ENCODE measurements around the gene NDFIP1. TPM values are rescaled to one million over a fixed set of nuclear protein-coding genes. Genes with fewer than 3 reads are reported as not detected.

The NDFIP1 gene, protein sequence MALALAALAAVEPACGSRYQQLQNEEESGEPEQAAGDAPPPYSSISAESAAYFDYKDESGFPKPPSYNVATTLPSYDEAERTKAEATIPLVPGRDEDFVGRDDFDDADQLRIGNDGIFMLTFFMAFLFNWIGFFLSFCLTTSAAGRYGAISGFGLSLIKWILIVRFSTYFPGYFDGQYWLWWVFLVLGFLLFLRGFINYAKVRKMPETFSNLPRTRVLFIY
- 10 to 100 TPM; 19.1 to 92.2 (median 65.6) TPM for total RNA-seq

DNA sequence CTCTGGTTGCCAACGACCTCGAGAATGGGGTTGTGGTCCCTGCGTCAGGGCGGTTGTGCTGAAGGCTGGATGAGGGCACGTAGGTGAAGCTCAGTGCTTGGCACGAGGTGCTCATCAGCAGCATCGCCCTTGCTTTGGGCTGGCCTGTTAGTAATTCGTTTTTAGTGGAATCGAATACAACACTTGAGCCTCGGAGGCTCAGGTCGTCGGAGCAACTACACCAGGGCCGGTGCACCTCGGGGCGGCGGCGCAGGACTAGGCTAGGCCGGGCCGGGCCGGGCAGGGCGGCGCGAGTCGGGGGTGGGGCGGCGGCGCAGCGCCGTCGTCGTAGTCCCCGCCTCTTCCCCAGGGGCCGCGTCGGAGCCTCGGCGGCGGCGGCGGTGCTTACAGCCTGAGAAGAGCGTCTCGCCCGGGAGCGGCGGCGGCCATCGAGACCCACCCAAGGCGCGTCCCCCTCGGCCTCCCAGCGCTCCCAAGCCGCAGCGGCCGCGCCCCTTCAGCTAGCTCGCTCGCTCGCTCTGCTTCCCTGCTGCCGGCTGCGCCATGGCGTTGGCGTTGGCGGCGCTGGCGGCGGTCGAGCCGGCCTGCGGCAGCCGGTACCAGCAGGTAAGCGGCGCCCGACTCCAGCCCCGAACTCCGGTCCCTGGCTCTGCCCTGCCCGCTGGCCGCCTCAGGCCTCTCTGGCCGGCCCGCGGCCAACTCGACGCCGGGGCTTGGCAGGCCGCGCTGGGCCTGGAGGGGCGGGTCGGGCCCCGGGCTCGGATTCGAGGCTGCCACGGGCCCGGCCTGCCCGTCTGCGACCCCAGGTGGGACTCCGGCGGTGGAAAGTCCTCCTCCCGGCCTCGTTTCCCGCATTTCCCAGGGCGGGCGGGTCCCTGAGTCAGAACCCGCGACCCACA lies at the start of gene NDFIP1:
NDFIP1 (plus strand) TSS at position 348 of the 899 bp plus-strand sequence; CDS start at position 544, 196 bp downstream.
- H3K9me3 ChIP-seq = no peaks in the 10 kb centered on the region
- H3K36me3 ChIP-seq = no peaks in the 10 kb centered on the region
- H3K4me3 ChIP-seq = peak within 1 kb of the TSS; percentile 74 to 90 (median 82)
- H3K4me1 ChIP-seq = peaks cover 7 to 29% (median 17%) of the 10 kb centered on the region in 4 donors
- intact Hi-C loops (cut with DNase I; ENCODE audit: low total_unique reads) = no loop called here
- in situ Hi-C loops (cut with MboI; ENCODE audit: low pct_ligation_motif_present in 1 of 4, low pct_unique_long_range_greater_than_20kb in 1 of 4, low sequenced_read_pairs in 3 of 4) = no loop called here
- DNase-seq = peak; percentile 90
- H3K27me3 ChIP-seq = no peaks in the 10 kb centered on the region
- TF ChIP-seq POLR2AphosphoS5 (IDR thresholded peaks at IDR 0.05) (peak; percentile 85 to 95 (median 92)), POLR2A (IDR thresholded peaks at IDR 0.05) (peak; percentile 85)
- TF ChIP-seq, protein P1, sequence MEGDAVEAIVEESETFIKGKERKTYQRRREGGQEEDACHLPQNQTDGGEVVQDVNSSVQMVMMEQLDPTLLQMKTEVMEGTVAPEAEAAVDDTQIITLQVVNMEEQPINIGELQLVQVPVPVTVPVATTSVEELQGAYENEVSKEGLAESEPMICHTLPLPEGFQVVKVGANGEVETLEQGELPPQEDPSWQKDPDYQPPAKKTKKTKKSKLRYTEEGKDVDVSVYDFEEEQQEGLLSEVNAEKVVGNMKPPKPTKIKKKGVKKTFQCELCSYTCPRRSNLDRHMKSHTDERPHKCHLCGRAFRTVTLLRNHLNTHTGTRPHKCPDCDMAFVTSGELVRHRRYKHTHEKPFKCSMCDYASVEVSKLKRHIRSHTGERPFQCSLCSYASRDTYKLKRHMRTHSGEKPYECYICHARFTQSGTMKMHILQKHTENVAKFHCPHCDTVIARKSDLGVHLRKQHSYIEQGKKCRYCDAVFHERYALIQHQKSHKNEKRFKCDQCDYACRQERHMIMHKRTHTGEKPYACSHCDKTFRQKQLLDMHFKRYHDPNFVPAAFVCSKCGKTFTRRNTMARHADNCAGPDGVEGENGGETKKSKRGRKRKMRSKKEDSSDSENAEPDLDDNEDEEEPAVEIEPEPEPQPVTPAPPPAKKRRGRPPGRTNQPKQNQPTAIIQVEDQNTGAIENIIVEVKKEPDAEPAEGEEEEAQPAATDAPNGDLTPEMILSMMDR (IDR thresholded peaks at IDR 0.05) = no peak
- peak within 1 kb of the TSS; percentile 96 to 99 (median 98) for H3K27ac ChIP-seq
- WGBS, 2 donors (ENCODE audit: low coverage in 1 of 2) = 4 to 13% methylated on average over 8 to 44 of the region's 103 CpGs

DNA sequence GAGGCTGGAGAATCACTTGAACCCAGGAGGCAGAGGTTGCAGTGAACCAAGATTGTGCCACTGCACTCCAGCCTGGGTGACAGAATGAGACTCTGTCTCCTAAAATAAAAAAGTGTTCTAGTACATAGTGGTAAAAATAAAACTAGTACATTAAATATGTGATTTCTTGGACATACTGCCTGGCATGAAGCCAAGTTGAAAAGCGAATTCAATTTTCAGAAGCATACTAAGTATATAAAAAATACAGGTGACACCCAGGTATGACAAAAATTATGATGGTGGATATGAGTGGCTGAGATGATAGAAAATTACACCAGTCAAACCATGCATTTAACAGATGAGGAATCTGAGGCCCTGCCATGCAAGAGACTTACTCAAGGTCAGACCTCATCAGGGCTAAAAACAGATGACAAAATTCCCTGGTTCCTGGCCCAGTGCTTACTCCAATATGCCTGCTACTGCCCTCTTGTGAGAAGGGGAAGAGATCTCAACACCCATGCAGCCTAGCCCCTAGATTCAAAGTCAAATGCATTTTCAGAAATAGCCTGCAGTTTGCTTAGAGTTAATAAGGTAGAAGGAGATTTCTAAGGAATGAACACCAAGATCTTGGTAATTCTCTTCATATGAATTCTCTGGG lies 49.2 kb upstream of the NDFIP1 start:
- no peak for DNase-seq
- Histone ChIP-seq H3K4me1 (peaks cover 0 to 7% (median 0%) of the 10 kb centered on the region in 4 donors), H3K9me3 (no peaks in the 10 kb centered on the region), H3K4me3 (no peak overlapping the region), H3K27ac (no peak overlapping the region), H3K27me3 (no peaks in the 10 kb centered on the region), H3K36me3 (no peaks in the 10 kb centered on the region)
- TF ChIP-seq POLR2AphosphoS5 (IDR thresholded peaks at IDR 0.05) (no peak), EP300 (IDR thresholded peaks at IDR 0.05; ENCODE audit: low read depth) (no peak), POLR2A (IDR thresholded peaks at IDR 0.05) (no peak)
- TF ChIP-seq, protein P1 (IDR thresholded peaks at IDR 0.05) = no peak
- in situ Hi-C loops (cut with MboI; ENCODE audit: low pct_ligation_motif_present in 1 of 4, low pct_unique_long_range_greater_than_20kb in 1 of 4, low sequenced_read_pairs in 3 of 4) = no loop called here
- WGBS, 2 donors (ENCODE audit: low coverage in 1 of 2) = 90% methylated on average over 1 of the region's 1 CpG
- intact Hi-C loops (cut with DNase I; ENCODE audit: low total_unique reads) = loop anchor here (5.0 kb wide), 1 partner anchor 82 kb away; no protein-coding TSS in a partner anchor

DNA sequence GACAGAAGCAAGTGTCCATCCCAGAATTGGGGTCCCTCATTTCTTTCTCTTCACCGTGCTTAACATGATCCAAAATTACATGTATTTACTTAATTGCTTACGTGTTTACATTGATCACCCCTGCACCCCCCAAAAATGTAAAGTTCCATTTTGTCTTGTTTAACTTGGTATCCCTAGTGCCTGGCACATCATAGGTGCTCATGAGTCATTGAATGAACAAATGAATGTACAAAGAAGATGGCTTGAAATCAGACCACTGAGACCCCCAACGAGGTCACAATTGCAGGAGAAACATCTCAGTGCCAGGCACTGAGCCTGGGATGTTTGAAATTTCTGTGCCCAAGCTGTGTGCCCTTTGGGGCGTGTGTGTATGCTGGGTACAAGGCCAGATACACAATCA lies 45.2 kb upstream of the NDFIP1 start:
- no peaks in the 10 kb centered on the region for H3K9me3 ChIP-seq
- intact Hi-C loops (cut with DNase I; ENCODE audit: low total_unique reads) (no loop called here), in situ Hi-C loops (cut with MboI; ENCODE audit: low pct_ligation_motif_present in 1 of 4, low pct_unique_long_range_greater_than_20kb in 1 of 4, low sequenced_read_pairs in 3 of 4) (no loop called here)
- H3K4me1 ChIP-seq = peaks cover 0 to 3% (median 0%) of the 10 kb centered on the region in 4 donors
- H3K27ac ChIP-seq = no peak overlapping the region
- WGBS, 2 donors (ENCODE audit: low coverage in 1 of 2) = 79 to 83% methylated on average over 1 to 4 of the region's 4 CpGs
- no peak for DNase-seq
- no peak overlapping the region for H3K4me3 ChIP-seq
- H3K36me3 ChIP-seq = no peaks in the 10 kb centered on the region
- no peaks in the 10 kb centered on the region for H3K27me3 ChIP-seq
- TF ChIP-seq, protein P1 (IDR thresholded peaks at IDR 0.05) = no peak
- no peak for TF ChIP-seq EP300 (IDR thresholded peaks at IDR 0.05; ENCODE audit: low read depth)
- no peak for TF ChIP-seq POLR2A (IDR thresholded peaks at IDR 0.05)
- no peak for TF ChIP-seq POLR2AphosphoS5 (IDR thresholded peaks at IDR 0.05)

DNA sequence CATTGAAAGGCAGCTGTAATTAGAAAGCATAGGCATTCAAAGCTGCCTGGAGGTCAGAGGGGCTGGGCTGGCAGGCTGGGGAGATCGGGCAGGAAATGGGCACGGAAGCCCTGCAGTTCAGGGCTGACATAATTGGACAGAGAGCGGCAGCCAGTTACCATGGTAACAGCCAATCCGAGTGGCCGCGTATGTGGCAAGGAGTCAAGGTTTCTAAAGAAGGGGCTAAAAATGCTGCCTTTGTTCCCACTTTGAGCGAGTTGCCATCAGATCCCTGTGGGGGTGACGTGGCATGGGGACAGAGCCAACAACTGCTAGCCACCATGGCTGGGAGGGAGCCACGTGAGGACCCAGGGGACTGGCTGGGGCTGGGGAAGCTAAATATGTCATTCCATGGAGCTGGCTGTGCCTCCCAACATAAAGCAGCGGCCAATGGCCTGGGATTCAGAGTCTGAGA lies 44.7 kb upstream of the NDFIP1 start:
- H3K9me3 ChIP-seq = no peaks in the 10 kb centered on the region
- TF ChIP-seq, protein P1 (IDR thresholded peaks at IDR 0.05) = no peak
- TF ChIP-seq POLR2AphosphoS5 (IDR thresholded peaks at IDR 0.05) (no peak), EP300 (IDR thresholded peaks at IDR 0.05; ENCODE audit: low read depth) (no peak), POLR2A (IDR thresholded peaks at IDR 0.05) (no peak)
- 20 to 73% methylated on average over 3 to 10 of the region's 10 CpGs for WGBS, 2 donors (ENCODE audit: low coverage in 1 of 2)
- no peaks in the 10 kb centered on the region for H3K27me3 ChIP-seq
- intact Hi-C loops (cut with DNase I; ENCODE audit: low total_unique reads) = no loop called here
- H3K36me3 ChIP-seq = no peaks in the 10 kb centered on the region
- H3K4me3 ChIP-seq = no peak overlapping the region
- no peak overlapping the region for H3K27ac ChIP-seq
- peaks cover 0 to 3% (median 0%) of the 10 kb centered on the region in 4 donors for H3K4me1 ChIP-seq
- in situ Hi-C loops (cut with MboI; ENCODE audit: low pct_ligation_motif_present in 1 of 4, low pct_unique_long_range_greater_than_20kb in 1 of 4, low sequenced_read_pairs in 3 of 4) = no loop called here
- DNase-seq = peak; percentile 13

All from transverse colon (tissue), 4 donors.